ENCODE results near the gene ESYT1. TPM values are rescaled to one million over a fixed set of nuclear protein-coding genes. Genes with fewer than 3 reads are reported as not detected.
A peak's percentile ranks its signal among the peaks of the same experiment; 100 is the strongest.

ESYT1 gene
- total RNA-seq, 1 donor: 207 TPM

DNA sequence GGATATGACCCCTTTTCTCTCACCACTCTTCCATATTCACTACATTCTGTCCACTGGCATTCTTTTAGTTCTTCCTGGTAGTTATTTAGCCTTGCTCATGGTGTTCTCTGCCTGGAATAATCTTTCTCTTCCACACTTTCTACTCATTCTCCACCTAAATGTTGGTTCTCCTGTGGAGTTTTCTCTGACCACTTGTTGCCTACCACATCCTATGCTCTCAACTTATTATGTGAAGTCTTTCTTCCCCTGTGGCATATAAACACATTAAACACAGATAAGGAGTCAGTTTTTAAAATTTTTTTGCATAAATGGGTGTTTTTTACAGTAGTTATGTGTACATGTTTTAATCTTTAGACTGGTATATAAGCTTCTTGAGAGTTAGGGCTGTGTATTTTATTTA, 64.5 kb downstream of the ESYT1 start:
- TF ChIP-seq, protein P1, sequence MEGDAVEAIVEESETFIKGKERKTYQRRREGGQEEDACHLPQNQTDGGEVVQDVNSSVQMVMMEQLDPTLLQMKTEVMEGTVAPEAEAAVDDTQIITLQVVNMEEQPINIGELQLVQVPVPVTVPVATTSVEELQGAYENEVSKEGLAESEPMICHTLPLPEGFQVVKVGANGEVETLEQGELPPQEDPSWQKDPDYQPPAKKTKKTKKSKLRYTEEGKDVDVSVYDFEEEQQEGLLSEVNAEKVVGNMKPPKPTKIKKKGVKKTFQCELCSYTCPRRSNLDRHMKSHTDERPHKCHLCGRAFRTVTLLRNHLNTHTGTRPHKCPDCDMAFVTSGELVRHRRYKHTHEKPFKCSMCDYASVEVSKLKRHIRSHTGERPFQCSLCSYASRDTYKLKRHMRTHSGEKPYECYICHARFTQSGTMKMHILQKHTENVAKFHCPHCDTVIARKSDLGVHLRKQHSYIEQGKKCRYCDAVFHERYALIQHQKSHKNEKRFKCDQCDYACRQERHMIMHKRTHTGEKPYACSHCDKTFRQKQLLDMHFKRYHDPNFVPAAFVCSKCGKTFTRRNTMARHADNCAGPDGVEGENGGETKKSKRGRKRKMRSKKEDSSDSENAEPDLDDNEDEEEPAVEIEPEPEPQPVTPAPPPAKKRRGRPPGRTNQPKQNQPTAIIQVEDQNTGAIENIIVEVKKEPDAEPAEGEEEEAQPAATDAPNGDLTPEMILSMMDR (IDR thresholded peaks at IDR 0.05; ENCODE audit: insufficient read depth, low read length): no peak
- no peak overlapping the region for H3K4me3 ChIP-seq (ENCODE audit: low read depth, low read length)
- no peak for DNase-seq (ENCODE audit: low read depth)

DNA sequence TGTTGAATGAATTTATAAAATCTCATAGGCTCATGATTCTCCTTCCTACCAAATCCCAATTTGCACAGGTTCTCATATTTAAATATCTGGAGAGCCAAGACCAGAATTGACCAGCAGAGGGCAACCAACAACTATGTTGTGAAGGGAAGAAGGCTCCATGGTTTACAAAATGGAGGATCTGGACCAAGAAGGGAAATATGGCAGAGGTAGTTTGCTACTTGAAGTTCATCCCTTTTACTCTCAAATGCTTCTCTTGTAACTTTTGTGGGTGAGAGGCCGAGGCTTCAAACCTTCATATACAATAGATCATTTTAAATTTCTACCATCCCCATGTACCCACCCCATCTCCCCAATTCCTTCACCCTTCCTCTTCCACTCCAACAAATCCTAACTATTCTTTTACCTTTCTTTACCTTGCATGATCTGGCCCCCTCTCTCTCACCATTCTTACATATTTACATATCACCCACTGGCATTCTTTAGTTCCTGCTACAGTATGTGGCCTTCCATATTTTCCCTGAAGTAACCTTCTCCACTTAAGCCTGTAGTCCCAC, 65.0 kb downstream of the ESYT1 start:
- TF ChIP-seq, protein P1 (IDR thresholded peaks at IDR 0.05; ENCODE audit: insufficient read depth, low read length): peak; percentile 83
- DNase-seq (ENCODE audit: low read depth): peak; percentile 94
- no peak overlapping the region for H3K4me3 ChIP-seq (ENCODE audit: low read depth, low read length)

Other genes with a start within 250 kb of the ESYT1 start
- gene PYM1, start 200.4 kb upstream of the ESYT1 start, total RNA-seq (ENCODE audit: low replicate concordance): 23.3 and 35.7 TPM in 2 replicates
- 50.6 and 62.1 TPM in 2 replicates for gene DGKA, start 197.1 kb upstream of the ESYT1 start, total RNA-seq (ENCODE audit: low replicate concordance)
- gene PMEL, start 162.2 kb upstream of the ESYT1 start, total RNA-seq (ENCODE audit: low replicate concordance): 0.27 and 0.82 TPM in 2 replicates
- 8.5 and 38.5 TPM in 2 replicates for gene CDK2, start 161.4 kb upstream of the ESYT1 start, total RNA-seq (ENCODE audit: low replicate concordance)
- gene RAB5B, start 154.2 kb upstream of the ESYT1 start, total RNA-seq (ENCODE audit: low replicate concordance): 47.8 and 75.2 TPM in 2 replicates
- gene SUOX, start 131.0 kb upstream of the ESYT1 start, total RNA-seq (ENCODE audit: low replicate concordance): 20.4 and 40.4 TPM in 2 replicates
- 0.65 and 3.4 TPM in 2 replicates for gene IKZF4, start 107.2 kb upstream of the ESYT1 start, total RNA-seq (ENCODE audit: low replicate concordance)
- 321 and 893 TPM in 2 replicates for gene RPS26, start 86.3 kb upstream of the ESYT1 start, total RNA-seq (ENCODE audit: low replicate concordance)
- gene ERBB3, start 48.1 kb upstream of the ESYT1 start, total RNA-seq (ENCODE audit: low replicate concordance): 1.2 and 1.5 TPM in 2 replicates
- 102 and 141 TPM in 2 replicates for gene PA2G4, start 23.7 kb upstream of the ESYT1 start, total RNA-seq (ENCODE audit: low replicate concordance)
- gene RPL41, start 11.6 kb upstream of the ESYT1 start, total RNA-seq (ENCODE audit: low replicate concordance): 2,772 and 12,570 TPM in 2 replicates
- gene ZC3H10, start 10.0 kb upstream of the ESYT1 start, total RNA-seq (ENCODE audit: low replicate concordance): 5.9 and 7.3 TPM in 2 replicates
- 74.2 and 125 TPM in 2 replicates for gene MYL6B, start 24.3 kb downstream of the ESYT1 start, total RNA-seq (ENCODE audit: low replicate concordance)
- gene MYL6, start 30.1 kb downstream of the ESYT1 start, total RNA-seq (ENCODE audit: low replicate concordance): 1,047 and 1,209 TPM in 2 replicates
- gene SMARCC2, start 61.2 kb downstream of the ESYT1 start, total RNA-seq (ENCODE audit: low replicate concordance): 69.4 and 222 TPM in 2 replicates
- 75.0 and 86.0 TPM in 2 replicates for gene RNF41, start 93.7 kb downstream of the ESYT1 start, total RNA-seq (ENCODE audit: low replicate concordance)
- gene NABP2, start 96.1 kb downstream of the ESYT1 start, total RNA-seq (ENCODE audit: low replicate concordance): 13.9 and 31.5 TPM in 2 replicates
- gene SLC39A5, start 101.8 kb downstream of the ESYT1 start, total RNA-seq (ENCODE audit: low replicate concordance): 0.18 TPM in 1 of 2 replicates, not detected in the other
- gene ANKRD52, start 130.1 kb downstream of the ESYT1 start, total RNA-seq (ENCODE audit: low replicate concordance): 8.7 and 20.0 TPM in 2 replicates
- gene COQ10A, start 138.7 kb downstream of the ESYT1 start, total RNA-seq (ENCODE audit: low replicate concordance): 5.1 and 8.0 TPM in 2 replicates
- 40.9 and 117 TPM in 2 replicates for gene CS, start 172.1 kb downstream of the ESYT1 start, total RNA-seq (ENCODE audit: low replicate concordance)
- gene CNPY2, start 187.7 kb downstream of the ESYT1 start, total RNA-seq (ENCODE audit: low replicate concordance): 76.1 and 120 TPM in 2 replicates
- 23.0 and 37.7 TPM in 2 replicates for gene PAN2, start 205.7 kb downstream of the ESYT1 start, total RNA-seq (ENCODE audit: low replicate concordance)
- not detected in 2 replicates for gene IL23A, start 210.6 kb downstream of the ESYT1 start, total RNA-seq (ENCODE audit: low replicate concordance)
- gene STAT2, start 231.8 kb downstream of the ESYT1 start, total RNA-seq (ENCODE audit: low replicate concordance): 268 and 280 TPM in 2 replicates
- not detected in 2 replicates for gene APOF, start 234.6 kb downstream of the ESYT1 start, total RNA-seq (ENCODE audit: low replicate concordance)

All from fibroblast of the aortic adventitia (primary cell).